ENCODE measurements around the gene HIF1A. TPM values are rescaled to one million over a fixed set of nuclear protein-coding genes. Genes with fewer than 3 reads are reported as not detected.

Gene HIF1A
- total and polyA plus RNA-seq, 2 of the 13 experiments (the other 11 are each of a cell fraction or from before 2014, with no cell fraction given): 41.0 to 126 TPM

DNA sequence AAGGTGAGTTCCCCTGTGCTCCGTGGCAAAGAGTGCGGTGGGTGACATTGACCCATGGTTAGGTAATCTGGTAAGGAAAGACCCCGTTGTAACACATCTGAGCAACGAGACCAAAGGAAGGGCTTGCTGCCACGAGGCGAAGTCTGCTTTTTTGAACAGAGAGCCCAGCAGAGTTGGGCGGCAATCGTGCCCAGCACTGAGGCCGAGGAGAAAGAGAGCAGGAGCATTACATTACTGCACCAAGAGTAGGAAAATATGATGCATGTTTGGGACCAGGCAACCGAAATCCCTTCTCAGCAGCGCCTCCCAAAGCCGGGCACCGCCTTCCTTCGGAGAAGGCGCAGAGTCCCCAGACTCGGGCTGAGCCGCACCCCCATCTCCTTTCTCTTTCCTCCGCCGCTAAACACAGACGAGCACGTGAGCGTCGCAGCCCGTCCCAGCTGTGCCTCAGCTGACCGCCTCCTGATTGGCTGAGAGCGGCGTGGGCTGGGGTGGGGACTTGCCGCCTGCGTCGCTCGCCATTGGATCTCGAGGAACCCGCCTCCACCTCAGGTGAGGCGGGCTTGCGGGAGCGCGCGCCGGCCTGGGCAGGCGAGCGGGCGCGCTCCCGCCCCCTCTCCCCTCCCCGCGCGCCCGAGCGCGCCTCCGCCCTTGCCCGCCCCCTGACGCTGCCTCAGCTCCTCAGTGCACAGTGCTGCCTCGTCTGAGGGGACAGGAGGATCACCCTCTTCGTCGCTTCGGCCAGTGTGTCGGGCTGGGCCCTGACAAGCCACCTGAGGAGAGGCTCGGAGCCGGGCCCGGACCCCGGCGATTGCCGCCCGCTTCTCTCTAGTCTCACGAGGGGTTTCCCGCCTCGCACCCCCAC lies at the start of gene HIF1A (continued):
- TF ChIP-seq, protein P1, sequence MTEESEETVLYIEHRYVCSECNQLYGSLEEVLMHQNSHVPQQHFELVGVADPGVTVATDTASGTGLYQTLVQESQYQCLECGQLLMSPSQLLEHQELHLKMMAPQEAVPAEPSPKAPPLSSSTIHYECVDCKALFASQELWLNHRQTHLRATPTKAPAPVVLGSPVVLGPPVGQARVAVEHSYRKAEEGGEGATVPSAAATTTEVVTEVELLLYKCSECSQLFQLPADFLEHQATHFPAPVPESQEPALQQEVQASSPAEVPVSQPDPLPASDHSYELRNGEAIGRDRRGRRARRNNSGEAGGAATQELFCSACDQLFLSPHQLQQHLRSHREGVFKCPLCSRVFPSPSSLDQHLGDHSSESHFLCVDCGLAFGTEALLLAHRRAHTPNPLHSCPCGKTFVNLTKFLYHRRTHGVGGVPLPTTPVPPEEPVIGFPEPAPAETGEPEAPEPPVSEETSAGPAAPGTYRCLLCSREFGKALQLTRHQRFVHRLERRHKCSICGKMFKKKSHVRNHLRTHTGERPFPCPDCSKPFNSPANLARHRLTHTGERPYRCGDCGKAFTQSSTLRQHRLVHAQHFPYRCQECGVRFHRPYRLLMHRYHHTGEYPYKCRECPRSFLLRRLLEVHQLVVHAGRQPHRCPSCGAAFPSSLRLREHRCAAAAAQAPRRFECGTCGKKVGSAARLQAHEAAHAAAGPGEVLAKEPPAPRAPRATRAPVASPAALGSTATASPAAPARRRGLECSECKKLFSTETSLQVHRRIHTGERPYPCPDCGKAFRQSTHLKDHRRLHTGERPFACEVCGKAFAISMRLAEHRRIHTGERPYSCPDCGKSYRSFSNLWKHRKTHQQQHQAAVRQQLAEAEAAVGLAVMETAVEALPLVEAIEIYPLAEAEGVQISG (CRISPR knock-in tag; IDR thresholded peaks at IDR 0.05): peak; percentile 77
- no peak for TF ChIP-seq ZNF17 (CRISPR knock-in tag; IDR thresholded peaks at IDR 0.05)
- peak; percentile 81 for TF ChIP-seq DR1 (CRISPR knock-in tag; IDR thresholded peaks at IDR 0.05)
- no peak for TF ChIP-seq ZNF501 (CRISPR knock-in tag; IDR thresholded peaks at IDR 0.05)
- TF ChIP-seq ZNF83 (CRISPR knock-in tag; IDR thresholded peaks at IDR 0.05; ENCODE audit: borderline replicate concordance): no peak
- TF ChIP-seq ZZZ3 (CRISPR knock-in tag; IDR thresholded peaks at IDR 0.05; ENCODE audit: borderline replicate concordance): no peak
- no peak for TF ChIP-seq NFE2L2 (IDR thresholded peaks at IDR 0.05; ENCODE audit: low read length)
- TF ChIP-seq, protein P2, sequence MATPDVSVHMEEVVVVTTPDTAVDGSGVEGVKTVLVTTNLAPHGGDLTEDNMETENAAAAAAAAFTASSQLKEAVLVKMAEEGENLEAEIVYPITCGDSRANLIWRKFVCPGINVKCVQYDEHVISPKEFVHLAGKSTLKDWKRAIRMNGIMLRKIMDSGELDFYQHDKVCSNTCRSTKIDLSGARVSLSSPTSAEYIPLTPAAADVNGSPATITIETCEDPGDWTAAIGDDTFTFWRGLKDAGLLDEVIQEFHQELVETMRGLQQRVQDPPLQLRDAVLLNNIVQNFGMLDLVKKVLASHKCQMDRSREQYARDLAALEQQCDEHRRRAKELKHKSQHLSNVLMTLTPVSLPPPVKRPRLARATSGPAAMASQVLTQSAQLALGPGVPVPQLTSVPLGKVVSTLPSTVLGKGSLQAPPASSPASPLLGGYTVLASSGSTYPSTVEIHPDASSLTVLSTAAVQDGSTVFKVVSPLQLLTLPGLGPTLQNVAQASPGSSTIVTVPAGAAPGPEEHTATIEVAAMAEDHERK (CRISPR knock-in tag; IDR thresholded peaks at IDR 0.05; ENCODE audit: low read depth): peak; percentile 68; the same call in 1 of the 2 replicates
- peak; percentile 42 for TF ChIP-seq DBP (CRISPR knock-in tag; IDR thresholded peaks at IDR 0.05; ENCODE audit: not compliant biosample characterization)
- TF ChIP-seq AGO2 (optimal IDR thresholded peaks at IDR 0.05; ENCODE audit: low read depth, low read length): no peak
- TF ChIP-seq ZNF251 (CRISPR knock-in tag; IDR thresholded peaks at IDR 0.05): no peak
- no peak for TF ChIP-seq ZNF75D (CRISPR knock-in tag; IDR thresholded peaks at IDR 0.05; ENCODE audit: borderline replicate concordance)
- TF ChIP-seq PAWR (CRISPR knock-in tag; IDR thresholded peaks at IDR 0.05; ENCODE audit: borderline replicate concordance): no peak
- TF ChIP-seq ZNF713 (CRISPR knock-in tag; IDR thresholded peaks at IDR 0.05): no peak
- TF ChIP-seq ZSCAN22 (CRISPR knock-in tag; IDR thresholded peaks at IDR 0.05): no peak
- 0 out of 2 replicates have a peak, but pooled peaks have one; percentile 7 for TF ChIP-seq ZNF619 (CRISPR knock-in tag; IDR thresholded peaks at IDR 0.05)
- peak; percentile 43; the same call in 1 of the 2 replicates for TF ChIP-seq ZC3H4 (CRISPR knock-in tag; IDR thresholded peaks at IDR 0.05; ENCODE audit: borderline replicate concordance)
- no peak for TF ChIP-seq MEIS1 (CRISPR knock-in tag; IDR thresholded peaks at IDR 0.05; ENCODE audit: borderline replicate concordance)
- no peak for TF ChIP-seq ZBTB21 (CRISPR knock-in tag; IDR thresholded peaks at IDR 0.05)
- 0 out of 2 replicates have a peak, but pooled peaks have one; percentile 3 for TF ChIP-seq FOXO1 (CRISPR knock-in tag; IDR thresholded peaks at IDR 0.05)
- TF ChIP-seq ZNF710 (CRISPR knock-in tag; IDR thresholded peaks at IDR 0.05; ENCODE audit: borderline replicate concordance): 0 out of 2 replicates have a peak, but pooled peaks have one; percentile 20
- peak; percentile 66; the same call in 1 of the 2 replicates for TF ChIP-seq KDM2A (CRISPR knock-in tag; IDR thresholded peaks at IDR 0.05; ENCODE audit: borderline replicate concordance, low read depth)

Data from HepG2 (cell line).